ENCODE measurements around the gene HES7.

HES7 gene

DNA sequence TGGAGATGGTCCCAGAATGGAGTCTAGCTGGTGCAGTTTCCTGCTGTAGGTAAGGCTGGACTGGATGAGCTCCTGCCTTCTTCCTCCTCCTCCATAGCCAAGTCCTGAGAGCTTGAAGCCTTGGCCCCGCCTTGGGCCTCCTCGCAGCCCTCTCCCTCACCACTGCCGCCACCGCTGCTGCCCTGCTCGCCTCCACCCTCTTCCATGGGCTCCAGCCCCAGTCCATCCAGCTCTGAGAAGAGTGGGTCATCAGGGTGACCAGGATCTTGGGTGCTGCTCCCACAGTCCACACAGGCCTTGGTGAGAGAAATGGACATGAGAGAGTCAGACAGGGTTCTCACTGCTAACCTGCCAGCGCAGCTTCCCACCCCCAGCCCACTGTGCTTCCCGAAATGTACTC, 17.1 kb upstream of the HES7 start:
- TF ChIP-seq, protein P1, sequence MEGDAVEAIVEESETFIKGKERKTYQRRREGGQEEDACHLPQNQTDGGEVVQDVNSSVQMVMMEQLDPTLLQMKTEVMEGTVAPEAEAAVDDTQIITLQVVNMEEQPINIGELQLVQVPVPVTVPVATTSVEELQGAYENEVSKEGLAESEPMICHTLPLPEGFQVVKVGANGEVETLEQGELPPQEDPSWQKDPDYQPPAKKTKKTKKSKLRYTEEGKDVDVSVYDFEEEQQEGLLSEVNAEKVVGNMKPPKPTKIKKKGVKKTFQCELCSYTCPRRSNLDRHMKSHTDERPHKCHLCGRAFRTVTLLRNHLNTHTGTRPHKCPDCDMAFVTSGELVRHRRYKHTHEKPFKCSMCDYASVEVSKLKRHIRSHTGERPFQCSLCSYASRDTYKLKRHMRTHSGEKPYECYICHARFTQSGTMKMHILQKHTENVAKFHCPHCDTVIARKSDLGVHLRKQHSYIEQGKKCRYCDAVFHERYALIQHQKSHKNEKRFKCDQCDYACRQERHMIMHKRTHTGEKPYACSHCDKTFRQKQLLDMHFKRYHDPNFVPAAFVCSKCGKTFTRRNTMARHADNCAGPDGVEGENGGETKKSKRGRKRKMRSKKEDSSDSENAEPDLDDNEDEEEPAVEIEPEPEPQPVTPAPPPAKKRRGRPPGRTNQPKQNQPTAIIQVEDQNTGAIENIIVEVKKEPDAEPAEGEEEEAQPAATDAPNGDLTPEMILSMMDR (conservative IDR thresholded peaks at IDR 0.05) = no peak
- H3K27ac ChIP-seq = no peak overlapping the region

DNA sequence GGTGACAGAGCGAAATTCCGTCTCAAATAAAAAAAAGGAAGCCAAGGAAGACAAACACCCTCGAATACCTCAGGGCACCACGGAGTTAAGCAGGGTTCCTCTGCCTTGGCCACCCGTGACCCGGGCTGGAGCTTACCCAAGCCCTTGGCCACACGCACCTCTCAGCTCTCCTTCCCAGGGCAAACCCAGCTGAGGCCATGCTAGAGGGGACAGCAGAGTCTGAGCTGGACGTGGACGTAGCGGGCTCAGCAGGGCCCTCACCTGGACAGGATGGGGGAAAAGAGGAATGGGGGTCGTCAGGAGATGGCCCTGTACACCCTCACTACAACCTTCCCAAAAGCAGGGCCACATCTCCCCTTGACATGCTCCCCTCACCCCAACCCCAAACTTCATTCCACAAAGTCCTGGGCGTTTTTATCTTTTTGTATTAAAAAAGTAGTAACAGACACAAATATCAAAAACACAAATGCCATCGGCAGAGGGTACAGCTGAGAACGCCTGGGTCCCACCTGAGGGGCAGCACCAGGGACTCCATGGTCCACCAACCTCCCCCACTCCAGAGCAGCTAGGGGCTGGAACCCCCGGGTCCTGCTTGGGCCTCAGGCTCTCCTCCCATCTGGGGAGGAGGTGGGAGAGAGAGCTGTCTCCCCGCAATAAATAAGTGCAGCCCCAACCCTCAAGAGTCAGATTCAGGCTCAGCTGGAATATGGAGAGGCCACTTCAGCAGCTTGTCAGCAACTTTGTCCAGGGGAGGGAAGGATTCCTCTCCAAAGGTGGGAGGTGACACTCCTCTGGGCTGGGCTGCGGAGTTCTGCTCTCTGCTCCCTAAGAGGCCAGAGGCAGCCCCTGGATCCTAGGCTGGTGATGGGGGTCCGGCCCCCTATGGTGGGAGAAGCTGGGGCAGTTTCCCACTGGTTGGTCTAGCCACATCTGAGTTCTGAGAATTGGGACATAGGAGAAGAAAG, 16.4 kb upstream of the HES7 start:
- H3K27ac ChIP-seq = peak overlapping the region; percentile 62
- TF ChIP-seq, protein P1 (conservative IDR thresholded peaks at IDR 0.05) = no peak

DNA sequence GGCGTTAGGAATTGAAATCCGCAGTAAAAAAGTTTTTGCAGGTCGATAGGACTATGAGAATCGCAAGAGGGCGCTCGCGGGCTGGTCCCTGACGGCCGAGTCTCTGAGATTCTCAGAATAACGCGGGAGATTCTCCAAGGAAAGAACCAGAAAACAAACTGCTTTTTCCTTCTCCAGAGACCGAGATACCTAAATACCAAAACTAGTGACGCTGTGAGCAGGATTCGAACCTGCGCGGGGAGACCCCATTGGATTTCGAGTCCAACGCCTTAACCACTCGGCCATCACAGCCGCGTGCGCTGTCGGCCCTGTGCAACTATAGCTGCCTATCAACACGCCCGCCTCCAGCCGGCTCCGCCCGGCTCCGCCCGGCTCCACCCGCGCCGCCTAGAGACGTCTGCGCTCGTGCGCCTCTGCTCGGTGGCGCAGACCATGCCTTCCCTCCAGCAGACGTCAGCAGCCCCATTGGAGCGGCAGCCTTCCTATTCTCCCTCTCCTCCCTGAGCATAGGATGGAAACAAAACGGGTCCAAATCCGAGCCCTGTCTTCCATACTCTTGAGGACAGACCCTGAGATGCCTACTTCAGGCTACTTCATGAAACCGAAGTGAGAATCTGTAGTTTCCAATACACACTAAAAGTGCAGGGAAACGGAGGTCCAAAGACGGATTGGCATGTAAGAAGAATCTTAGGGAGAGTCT, 14.9 kb upstream of the HES7 start:
- TF ChIP-seq, protein P1 (conservative IDR thresholded peaks at IDR 0.05) = peak; percentile 85

DNA sequence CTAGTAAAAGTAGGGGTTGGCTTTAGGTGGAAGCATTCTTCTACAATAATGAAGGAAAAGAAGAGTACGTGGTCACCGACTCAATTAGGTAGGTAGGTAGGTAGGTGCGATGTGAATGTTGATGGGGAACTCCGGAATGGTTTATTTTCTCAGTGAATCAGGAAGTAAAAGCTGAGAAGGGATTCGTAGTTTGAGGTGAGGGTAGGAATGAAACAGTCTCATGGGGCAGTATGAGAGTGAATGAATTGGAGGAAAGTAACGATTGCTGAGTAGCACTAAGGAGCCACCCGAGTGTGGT, 14.4 kb upstream of the HES7 start:
- H3K27ac ChIP-seq = peak overlapping the region; percentile 28; the same call in 1 of the 2 replicates
- TF ChIP-seq, protein P1 (conservative IDR thresholded peaks at IDR 0.05) = no peak

More for the DNA sequence above, 14.9 kb upstream of the HES7 start:
- peak overlapping the region; percentile 62 for H3K27ac ChIP-seq

DNA sequence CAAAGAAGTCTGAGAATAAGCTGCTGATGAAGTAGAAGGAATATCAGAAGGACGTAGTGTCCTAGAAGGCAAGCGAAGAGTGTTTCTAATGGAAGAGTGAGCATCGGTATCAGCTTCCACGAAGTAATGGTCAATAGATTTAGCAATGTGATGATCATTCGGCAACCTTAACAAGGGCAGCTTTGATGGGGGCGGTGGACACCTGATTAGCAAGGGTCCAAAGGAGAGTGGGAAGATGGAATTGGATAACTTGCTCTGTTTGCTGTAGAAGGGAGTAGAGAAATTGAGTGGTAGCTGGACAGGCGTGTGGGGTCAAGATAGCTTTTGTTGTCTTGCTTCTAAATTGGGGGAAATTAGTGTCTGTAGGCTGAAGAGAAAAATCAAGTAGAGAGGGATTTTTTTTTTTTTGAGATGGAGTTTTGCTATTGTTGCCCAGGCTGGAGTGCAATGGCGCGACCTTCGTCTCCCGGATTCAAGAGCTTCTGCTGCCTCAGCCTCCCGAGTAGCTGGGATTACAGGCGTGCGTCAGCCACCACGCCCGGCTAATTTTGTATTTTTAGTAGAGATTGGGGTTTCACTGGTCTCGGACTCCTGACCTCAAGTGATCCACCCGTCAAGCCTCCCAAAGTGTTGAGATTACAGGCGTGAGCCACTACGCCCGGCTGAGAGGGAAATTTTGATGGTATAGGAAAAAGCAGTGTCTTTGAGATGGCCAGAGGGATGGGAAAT, 13.9 kb upstream of the HES7 start:
- TF ChIP-seq, protein P1 (conservative IDR thresholded peaks at IDR 0.05) = no peak
- H3K27ac ChIP-seq = peak overlapping the region; percentile 28; the same call in 1 of the 2 replicates

DNA sequence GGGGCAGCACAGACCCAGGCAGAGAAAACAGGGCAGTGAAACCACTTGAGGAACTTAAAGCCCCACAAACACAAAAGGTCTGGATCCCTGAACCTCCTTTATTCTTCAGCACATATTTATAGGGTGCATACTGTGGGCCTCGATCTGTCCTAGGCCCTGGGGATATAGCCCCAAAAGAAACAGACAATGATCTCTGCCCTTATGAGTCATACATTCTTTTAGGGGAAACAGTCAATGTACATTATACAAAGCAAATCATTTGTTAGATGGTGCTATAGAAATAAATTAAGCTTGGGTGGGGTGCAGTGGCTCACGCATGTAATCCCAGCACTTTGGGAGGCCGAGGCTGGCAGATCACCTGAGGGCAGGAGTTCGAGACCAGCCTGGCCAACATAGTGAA, 10.0 kb upstream of the HES7 start:
- TF ChIP-seq, protein P1 (conservative IDR thresholded peaks at IDR 0.05) = no peak
- H3K27ac ChIP-seq = no peak overlapping the region

DNA sequence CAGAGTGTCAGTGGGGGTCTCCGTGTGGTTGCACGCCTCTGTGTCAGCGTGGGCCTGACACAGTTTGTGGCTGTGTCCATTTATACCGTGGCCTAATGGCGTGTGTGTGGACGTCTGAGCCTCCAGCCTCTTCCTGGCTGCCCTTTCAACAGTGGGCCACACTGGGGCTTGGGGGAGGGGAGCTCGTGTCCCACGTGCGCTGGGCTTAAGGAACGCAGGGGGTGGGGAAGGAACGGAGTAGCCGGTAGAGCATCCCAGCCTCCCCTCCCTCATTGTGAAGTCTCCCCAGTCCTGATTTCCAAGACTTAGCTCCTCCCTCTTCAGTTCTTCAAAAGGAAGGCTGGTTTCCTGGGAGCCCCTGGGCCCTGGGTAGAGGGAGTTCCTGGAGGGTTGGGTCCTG, 9.5 kb upstream of the HES7 start:
- H3K27ac ChIP-seq = no peak overlapping the region
- TF ChIP-seq, protein P1 (conservative IDR thresholded peaks at IDR 0.05) = no peak

All from VCaP (cell line).